ENCODE data around the gene SELENOS.
A peak's percentile ranks its signal among the peaks of the same experiment; 100 is the strongest.

The SELENOS gene

GRCh38 chr15:101246824-101247745 is 30.2 kb downstream of the SELENOS start:
- H3K4me3 ChIP-seq (ENCODE audit: low read depth, low read length), result peak overlapping the region; percentile 20
- no peak for TF ChIP-seq CTCF (IDR thresholded peaks at IDR 0.05; ENCODE audit: low read depth, low read length, missing control alignments)
- DNase-seq (ENCODE audit: low read depth), result no peak
- in situ Hi-C loops (cut with HindIII; ENCODE audit: low sequenced_read_pairs), result loop anchor here (10.0 kb wide), 1 partner anchor 122 kb away; no protein-coding TSS in a partner anchor

GRCh38 chr15:101246391-101246790 is 30.9 kb downstream of the SELENOS start:
- peak overlapping the region; percentile 20 for H3K4me3 ChIP-seq (ENCODE audit: low read depth, low read length)
- in situ Hi-C loops (cut with HindIII; ENCODE audit: low sequenced_read_pairs), result loop anchor here (10.0 kb wide), 1 partner anchor 122 kb away; no protein-coding TSS in a partner anchor
- DNase-seq (ENCODE audit: low read depth), result no peak
- TF ChIP-seq CTCF (IDR thresholded peaks at IDR 0.05; ENCODE audit: low read depth, low read length, missing control alignments), result no peak

GRCh38 chr15:101244889-101245668 is 32.2 kb downstream of the SELENOS start:
- H3K4me3 ChIP-seq (ENCODE audit: low read depth, low read length), result no peak overlapping the region
- TF ChIP-seq CTCF (IDR thresholded peaks at IDR 0.05; ENCODE audit: low read depth, low read length, missing control alignments), result no peak
- in situ Hi-C loops (cut with HindIII; ENCODE audit: low sequenced_read_pairs), result loop anchor here (5.0 to 10.0 kb wide), 2 partner anchors 120 to 153 kb away; no protein-coding TSS in a partner anchor
- no peak for DNase-seq (ENCODE audit: low read depth)

GRCh38 chr15:101244036-101244781 is 33.1 kb downstream of the SELENOS start:
- no peak for TF ChIP-seq CTCF (IDR thresholded peaks at IDR 0.05; ENCODE audit: low read depth, low read length, missing control alignments)
- DNase-seq (ENCODE audit: low read depth), result no peak
- no peak overlapping the region for H3K4me3 ChIP-seq (ENCODE audit: low read depth, low read length)
- in situ Hi-C loops (cut with HindIII; ENCODE audit: low sequenced_read_pairs), result loop anchor here (5.0 to 10.0 kb wide), 2 partner anchors 119 to 152 kb away; no protein-coding TSS in a partner anchor

- no peak for TF ChIP-seq CTCF (IDR thresholded peaks at IDR 0.05; ENCODE audit: low read depth, low read length, missing control alignments)
- H3K4me3 ChIP-seq (ENCODE audit: low read depth, low read length), result no peak overlapping the region
- in situ Hi-C loops (cut with HindIII; ENCODE audit: low sequenced_read_pairs), result loop anchor here (5.0 to 10.0 kb wide), 2 partner anchors 119 to 151 kb away; no protein-coding TSS in a partner anchor
- DNase-seq (ENCODE audit: low read depth), result no peak
Measured at GRCh38 chr15:101243420-101243819, 33.9 kb downstream of the SELENOS start.

- TF ChIP-seq CTCF (IDR thresholded peaks at IDR 0.05; ENCODE audit: low read depth, low read length, missing control alignments), result no peak
- no peak for DNase-seq (ENCODE audit: low read depth)
- in situ Hi-C loops (cut with HindIII; ENCODE audit: low sequenced_read_pairs), result loop anchor here (5.0 to 10.0 kb wide), 2 partner anchors 118 to 151 kb away; no protein-coding TSS in a partner anchor
- no peak overlapping the region for H3K4me3 ChIP-seq (ENCODE audit: low read depth, low read length)
Measured at GRCh38 chr15:101242999-101243336, 34.3 kb downstream of the SELENOS start.

Measured in astrocyte of the cerebellum (primary cell).